ENCODE data around the gene CHCHD6. TPM values are rescaled to one million over a fixed set of nuclear protein-coding genes. Genes with fewer than 3 reads are reported as not detected.

CHCHD6 gene
- total and polyA plus RNA-seq, 2 donors (not counting 3 experiments of a cell fraction or from before 2014, with no cell fraction given): 8.4 to 10.1 TPM

DNA sequence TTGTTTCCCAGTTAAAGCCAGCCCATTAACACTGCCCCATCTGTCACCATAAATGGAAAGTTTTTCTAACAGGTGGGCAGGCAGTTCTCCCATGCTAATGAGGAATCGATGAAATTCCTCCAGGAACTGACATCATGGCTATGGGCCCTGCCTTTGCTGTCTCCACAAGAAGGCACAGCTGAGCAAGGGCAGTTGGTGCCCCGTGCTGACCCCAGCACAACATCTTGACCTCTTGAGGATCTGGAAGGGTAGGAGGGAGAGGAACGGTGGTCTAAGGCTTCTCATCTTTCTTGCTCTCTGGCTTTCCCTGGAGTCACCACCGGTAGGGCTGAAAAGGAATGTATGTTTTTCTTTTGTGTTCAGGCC, 46.7 kb downstream of the CHCHD6 start:
- POLR2A ChIA-PET: interaction anchor here (0.8 kb wide), 1 partner anchor 283 kb away, joined by 3 read pairs; no protein-coding TSS in a partner anchor
- no peak overlapping the region for H2AFZ ChIP-seq (ENCODE audit: low read depth, low read length)
- H3K27me3 ChIP-seq (ENCODE audit: control insufficient read depth in 2 of 2, insufficient read depth in 2 of 2, low read length in 2 of 2): no peaks in the 10 kb centered on the region
- DNase-seq (ENCODE audit: low read depth, low spot score): no peak
- H3K4me3 ChIP-seq (replicated peaks in 1 of 3; ENCODE audit: insufficient read depth in 1 of 3, low read depth in 1 of 3, low read length in 3 of 3): no peak overlapping the region
- no peaks in the 10 kb centered on the region for H4K20me1 ChIP-seq (replicated peaks; ENCODE audit: control insufficient read depth, extremely low read depth, insufficient read depth, low read length)
- H3K9me1 ChIP-seq (replicated peaks; ENCODE audit: control insufficient read depth, extremely low read depth, insufficient read depth, low read length): no peaks in the 10 kb centered on the region
- no peak overlapping the region for H3K9ac ChIP-seq (replicated peaks; ENCODE audit: extremely low read depth, insufficient read depth, low read length)
- CTCF ChIA-PET: interaction anchor here (0.9 to 2.6 kb wide), 10 partner anchors 7 to 794 kb away, joined by 3 to 41 read pairs (median 6); no protein-coding TSS in a partner anchor
- no peaks in the 10 kb centered on the region for H3K79me2 ChIP-seq (ENCODE audit: control insufficient read depth, insufficient read depth, low read length)
- no peak for TF ChIP-seq EZH2 (IDR thresholded peaks at IDR 0.05; ENCODE audit: borderline replicate concordance, low read depth, low read length, severe bottlenecking)
- H3K4me1 ChIP-seq (ENCODE audit: control insufficient read depth, extremely low read depth, insufficient read depth, low read length): no peaks in the 10 kb centered on the region
- dilution Hi-C loops (cut with MboI; ENCODE audit: extremely low pct_ligation_motif_present, low sequenced_read_pairs) (no loop called here), intact Hi-C loops (cut with micrococcal nuclease) (no loop called here)
- no peak overlapping the region for H3K4me2 ChIP-seq (ENCODE audit: insufficient read depth, low read length)
- no peaks in the 10 kb centered on the region for H3K9me3 ChIP-seq (replicated peaks; ENCODE audit: control insufficient read depth, insufficient read depth, low read length)
- H3K27ac ChIP-seq (ENCODE audit: insufficient read depth, low read depth, low read length): no peak overlapping the region
- no peaks in the 10 kb centered on the region for H3K36me3 ChIP-seq (ENCODE audit: control insufficient read depth in 2 of 2, extremely low read depth in 1 of 2, insufficient read depth in 2 of 2, low read length in 2 of 2)
- no peak for FAIRE-seq
- BruUV-seq (replicated peaks): no TSS peak

GRCh38 chr3:126751611-126752302, 47.7 kb downstream of the CHCHD6 start:
- TF ChIP-seq JUN (IDR thresholded peaks at IDR 0.05; ENCODE audit: borderline replicate concordance, insufficient read depth, insufficient read length, low read depth) (no peak), POLR2A (IDR thresholded peaks at IDR 0.05; ENCODE audit: low read depth, low read length) (no peak), MYC (IDR thresholded peaks at IDR 0.05; ENCODE audit: low read depth, low read length) (no peak), GATA2 (IDR thresholded peaks at IDR 0.05; ENCODE audit: insufficient read depth, insufficient read length, low read depth, low read length) (no peak), MAX (IDR thresholded peaks at IDR 0.05; ENCODE audit: insufficient read depth, insufficient read length) (no peak), POLR2AphosphoS5 (IDR thresholded peaks at IDR 0.05; ENCODE audit: insufficient read depth, low read depth, low read length) (no peak), EZH2 (IDR thresholded peaks at IDR 0.05; ENCODE audit: borderline replicate concordance, low read depth, low read length, severe bottlenecking) (no peak), FOS (IDR thresholded peaks at IDR 0.05; ENCODE audit: borderline replicate concordance, insufficient read depth, low read length) (no peak)
- TF ChIP-seq, protein P1, sequence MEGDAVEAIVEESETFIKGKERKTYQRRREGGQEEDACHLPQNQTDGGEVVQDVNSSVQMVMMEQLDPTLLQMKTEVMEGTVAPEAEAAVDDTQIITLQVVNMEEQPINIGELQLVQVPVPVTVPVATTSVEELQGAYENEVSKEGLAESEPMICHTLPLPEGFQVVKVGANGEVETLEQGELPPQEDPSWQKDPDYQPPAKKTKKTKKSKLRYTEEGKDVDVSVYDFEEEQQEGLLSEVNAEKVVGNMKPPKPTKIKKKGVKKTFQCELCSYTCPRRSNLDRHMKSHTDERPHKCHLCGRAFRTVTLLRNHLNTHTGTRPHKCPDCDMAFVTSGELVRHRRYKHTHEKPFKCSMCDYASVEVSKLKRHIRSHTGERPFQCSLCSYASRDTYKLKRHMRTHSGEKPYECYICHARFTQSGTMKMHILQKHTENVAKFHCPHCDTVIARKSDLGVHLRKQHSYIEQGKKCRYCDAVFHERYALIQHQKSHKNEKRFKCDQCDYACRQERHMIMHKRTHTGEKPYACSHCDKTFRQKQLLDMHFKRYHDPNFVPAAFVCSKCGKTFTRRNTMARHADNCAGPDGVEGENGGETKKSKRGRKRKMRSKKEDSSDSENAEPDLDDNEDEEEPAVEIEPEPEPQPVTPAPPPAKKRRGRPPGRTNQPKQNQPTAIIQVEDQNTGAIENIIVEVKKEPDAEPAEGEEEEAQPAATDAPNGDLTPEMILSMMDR (IDR thresholded peaks at IDR 0.05; ENCODE audit: extremely low read depth in 1 of 2, insufficient read depth in 1 of 2, low read depth in 1 of 2, low read length in 2 of 2): no peak
- dilution Hi-C loops (cut with MboI; ENCODE audit: extremely low pct_ligation_motif_present, low sequenced_read_pairs): no loop called here
- Histone ChIP-seq H3K4me3 (replicated peaks in 1 of 3; ENCODE audit: insufficient read depth in 1 of 3, low read depth in 1 of 3, low read length in 3 of 3) (no peak overlapping the region), H3K79me2 (ENCODE audit: control insufficient read depth, insufficient read depth, low read length) (no peaks in the 10 kb centered on the region), H3K9me3 (replicated peaks; ENCODE audit: control insufficient read depth, insufficient read depth, low read length) (no peaks in the 10 kb centered on the region), H3K9ac (replicated peaks; ENCODE audit: extremely low read depth, insufficient read depth, low read length) (no peak overlapping the region), H3K36me3 (ENCODE audit: control insufficient read depth in 2 of 2, extremely low read depth in 1 of 2, insufficient read depth in 2 of 2, low read length in 2 of 2) (no peaks in the 10 kb centered on the region), H3K4me1 (ENCODE audit: control insufficient read depth, extremely low read depth, insufficient read depth, low read length) (no peaks in the 10 kb centered on the region), H3K9me1 (replicated peaks; ENCODE audit: control insufficient read depth, extremely low read depth, insufficient read depth, low read length) (no peaks in the 10 kb centered on the region), H3K27ac (ENCODE audit: insufficient read depth, low read depth, low read length) (no peak overlapping the region), H3K27me3 (ENCODE audit: control insufficient read depth in 2 of 2, insufficient read depth in 2 of 2, low read length in 2 of 2) (no peaks in the 10 kb centered on the region), H3K4me2 (ENCODE audit: insufficient read depth, low read length) (no peak overlapping the region), H4K20me1 (replicated peaks; ENCODE audit: control insufficient read depth, extremely low read depth, insufficient read depth, low read length) (no peaks in the 10 kb centered on the region), H2AFZ (ENCODE audit: low read depth, low read length) (no peak overlapping the region)
- ChIA-PET POLR2A (no interaction called here), CTCF (interaction anchor here (0.6 to 2.6 kb wide), 38 partner anchors 8 to 797 kb away, joined by 3 to 41 read pairs (median 4); partner anchors contain the start of gene PLXNA1)
- no peak for DNase-seq (ENCODE audit: low read depth, low spot score)
- intact Hi-C loops (cut with micrococcal nuclease): loop anchor here (1.0 to 2.0 kb wide), 7 partner anchors 73 to 793 kb away; no protein-coding TSS in a partner anchor
- FAIRE-seq: no peak
- no TSS peak for BruUV-seq (replicated peaks)

Measured in endothelial cell of umbilical vein (primary cell).